Urinary bladder (tissue), 4 donors: ENCODE results near the gene WDR1. TPM values are rescaled to one million over a fixed set of nuclear protein-coding genes. Genes with fewer than 3 reads are reported as not detected.

ENCODE experiments used
- DNase-seq: peaks from one replicate; pipeline ENCODE4 v3.0.0-alpha.2; 2015; ENCODE audit errors: extremely low spot score
- H3K27ac ChIP-seq: one replicate; pipeline ENCODE4 v1.5.1; 2013; ENCODE audit warnings: low read depth, mild to moderate bottlenecking, moderate library complexity
- H3K36me3 ChIP-seq: one replicate; pipeline ENCODE4 v1.6.1; 2013; ENCODE audit warnings: mild to moderate bottlenecking, moderate library complexity; ENCODE audit not compliant: insufficient read depth
- H3K4me1 ChIP-seq: one replicate; pipeline ENCODE4 v1.6.1; 2013; ENCODE audit warnings: mild to moderate bottlenecking, moderate library complexity; ENCODE audit not compliant: insufficient read depth
- H3K4me3 ChIP-seq: one replicate; pipeline ENCODE4 v1.5.1; 2013; ENCODE audit warnings: low read depth, low read length
- WGBS: extraction: QIAGEN DNeasy Blood & Tissue Kit; methylation state at CpG from one replicate; pipeline ENCODE4 v1.1.7; 2013; 5-methylcytosine and 5-hydroxymethylcytosine counted together
- polyA plus RNA-seq: library from polyadenylated mRNA; stranded (reverse); fragments of 200-250 nt; gene quantifications from one replicate; pipeline ENCODE4 v1.2.3, GENCODE V29; 2013
- total RNA-seq: library from RNA; depleted of rRNA; stranded (reverse); fragments of >200 nt; gene quantifications from one replicate; pipeline ENCODE4 v1.2.3, GENCODE V29; 2014
- donor health status: healthy with polysubstance abuse.
- donor health status: healthy.

Gene WDR1
- total and polyA plus RNA-seq, 2 donors: 107 to 361 TPM

- no peak overlapping the region for H3K4me3 ChIP-seq
- H3K4me1 ChIP-seq: no peaks in the 10 kb centered on the region
- peaks cover 10% of the 10 kb centered on the region for H3K36me3 ChIP-seq
- 81% methylated on average over 38 of the region's 38 CpGs for WGBS
- no peak overlapping the region for H3K27ac ChIP-seq
- DNase-seq: no peak
Measured at GRCh38 chr4:10077483-10078335, 38.9 kb downstream of the WDR1 start.

GRCh38 chr4:10077076-10077475 lies 39.5 kb downstream of the WDR1 start:
- 85% methylated on average over 9 of the region's 9 CpGs for WGBS
- Histone ChIP-seq H3K4me1 (no peaks in the 10 kb centered on the region), H3K4me3 (no peak overlapping the region), H3K36me3 (peaks cover 10% of the 10 kb centered on the region), H3K27ac (no peak overlapping the region)
- no peak for DNase-seq

DNA sequence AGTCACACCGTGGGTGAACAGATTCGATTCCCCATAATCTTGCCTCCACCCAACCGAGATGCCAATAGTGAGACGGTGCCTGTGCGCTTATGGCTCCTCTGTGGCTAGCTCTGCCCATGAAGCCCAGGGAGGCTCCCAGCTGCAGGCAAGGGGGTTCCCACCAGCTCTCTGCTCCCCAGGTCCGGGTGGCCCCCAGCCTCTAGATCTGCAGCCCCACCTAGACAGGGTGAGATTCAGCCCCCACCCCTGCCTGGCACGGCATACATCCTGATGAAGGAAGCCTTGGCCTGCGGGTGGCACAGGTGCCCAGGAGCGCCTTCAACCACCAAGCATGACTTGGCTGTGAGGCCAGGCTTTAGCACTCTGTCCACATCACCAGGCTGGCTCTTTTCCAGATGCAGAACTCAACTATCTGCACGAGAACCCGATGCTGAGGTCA lies 40.6 kb downstream of the WDR1 start:
- Histone ChIP-seq H3K27ac (no peak overlapping the region), H3K4me3 (no peak overlapping the region), H3K36me3 (peaks cover 10% of the 10 kb centered on the region), H3K4me1 (no peaks in the 10 kb centered on the region)
- DNase-seq: no peak
- 75% methylated on average over 11 of the region's 11 CpGs for WGBS

GRCh38 chr4:10075158-10075863 lies 41.3 kb downstream of the WDR1 start:
- H3K27ac ChIP-seq: no peak overlapping the region
- H3K36me3 ChIP-seq: peaks cover 10% of the 10 kb centered on the region
- no peaks in the 10 kb centered on the region for H3K4me1 ChIP-seq
- WGBS: 78% methylated on average over 20 of the region's 20 CpGs
- DNase-seq: no peak
- H3K4me3 ChIP-seq: no peak overlapping the region

DNA sequence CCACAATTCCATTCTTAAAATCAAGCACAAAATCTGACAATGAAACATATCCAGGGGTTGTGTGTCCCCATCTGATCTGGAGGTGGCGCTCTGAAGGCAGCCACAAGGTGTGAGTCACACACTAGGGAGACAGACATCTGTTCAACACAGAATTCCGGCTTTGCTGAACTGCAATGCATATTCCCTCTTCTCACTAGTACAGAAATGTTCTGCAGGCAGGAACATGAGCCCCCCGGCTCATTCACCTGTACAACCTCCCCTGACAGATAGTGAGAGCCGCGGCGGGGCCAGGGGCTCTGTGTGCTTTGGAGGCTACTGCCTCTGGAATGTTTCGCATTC lies 41.9 kb downstream of the WDR1 start:
- WGBS: 86% methylated on average over 7 of the region's 7 CpGs
- DNase-seq: no peak
- peaks cover 10% of the 10 kb centered on the region for H3K36me3 ChIP-seq
- H3K4me1 ChIP-seq: no peaks in the 10 kb centered on the region
- H3K4me3 ChIP-seq: no peak overlapping the region
- no peak overlapping the region for H3K27ac ChIP-seq

GRCh38 chr4:10074076-10074766 lies 42.4 kb downstream of the WDR1 start:
- no peaks in the 10 kb centered on the region for H3K4me1 ChIP-seq
- DNase-seq: no peak
- no peak overlapping the region for H3K4me3 ChIP-seq
- H3K36me3 ChIP-seq: peaks cover 10% of the 10 kb centered on the region
- no peak overlapping the region for H3K27ac ChIP-seq
- 87% methylated on average over 13 of the region's 13 CpGs for WGBS

GRCh38 chr4:10072420-10073017 lies 44.1 kb downstream of the WDR1 start:
- Histone ChIP-seq H3K27ac (no peak overlapping the region), H3K36me3 (peaks cover 10% of the 10 kb centered on the region), H3K4me1 (no peaks in the 10 kb centered on the region), H3K4me3 (no peak overlapping the region)
- 66% methylated on average over 7 of the region's 7 CpGs for WGBS
- DNase-seq: no peak

- H3K27ac ChIP-seq: no peak overlapping the region
- DNase-seq: no peak
- H3K36me3 ChIP-seq: no peaks in the 10 kb centered on the region
- no peaks in the 10 kb centered on the region for H3K4me1 ChIP-seq
- WGBS: 91% methylated on average over 12 of the region's 12 CpGs
- no peak overlapping the region for H3K4me3 ChIP-seq
Measured at GRCh38 chr4:10069075-10069642, 47.4 kb downstream of the WDR1 start.

GRCh38 chr4:10066670-10067651 lies 49.6 kb downstream of the WDR1 start:
- Histone ChIP-seq H3K4me3 (no peak overlapping the region), H3K36me3 (no peaks in the 10 kb centered on the region), H3K27ac (no peak overlapping the region), H3K4me1 (no peaks in the 10 kb centered on the region)
- no peak for DNase-seq
- 92% methylated on average over 15 of the region's 15 CpGs for WGBS

- no peak overlapping the region for H3K27ac ChIP-seq
- H3K36me3 ChIP-seq: no peaks in the 10 kb centered on the region
- H3K4me3 ChIP-seq: no peak overlapping the region
- no peaks in the 10 kb centered on the region for H3K4me1 ChIP-seq
- 44% methylated on average over 2 of the region's 2 CpGs for WGBS
- DNase-seq: no peak
Measured at GRCh38 chr4:10066206-10066605, 50.4 kb downstream of the WDR1 start.

DNA sequence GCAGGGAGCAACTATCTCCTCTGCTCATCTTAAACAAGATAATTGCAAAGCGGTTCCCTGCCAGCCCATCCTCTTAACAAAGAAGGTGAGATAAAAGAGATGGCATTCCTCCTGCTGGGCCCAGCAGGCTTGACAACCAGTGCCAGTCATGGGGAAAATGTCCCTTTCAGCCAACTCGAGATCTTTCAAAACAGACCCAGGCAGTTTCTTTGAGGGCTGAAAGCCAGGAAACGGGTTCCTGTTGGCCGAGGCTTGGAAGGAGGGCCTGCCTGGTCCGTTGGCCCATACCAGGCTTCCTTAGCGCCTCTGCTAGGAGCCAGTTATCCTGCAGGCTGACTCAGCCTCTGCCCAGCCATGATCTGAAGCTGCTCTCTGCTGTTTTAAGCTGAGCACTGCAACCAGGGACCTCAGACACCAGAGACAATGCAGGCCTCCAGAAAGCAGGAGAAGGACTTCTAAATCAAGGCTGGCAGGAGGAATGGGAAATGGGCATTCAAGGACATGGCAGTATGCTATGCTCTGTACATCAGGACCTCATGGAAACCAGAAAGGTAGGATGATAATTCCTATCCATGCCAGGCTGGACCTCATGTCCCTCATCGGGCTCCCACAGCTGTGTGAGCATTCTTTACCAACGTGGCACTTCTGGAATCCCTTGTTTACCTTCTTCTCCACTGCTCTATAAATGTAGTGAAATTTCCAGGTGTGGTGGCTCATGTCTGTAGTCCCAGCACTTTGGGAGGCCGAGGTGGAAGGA lies 52.9 kb downstream of the WDR1 start:
- Histone ChIP-seq H3K4me1 (no peaks in the 10 kb centered on the region), H3K4me3 (no peak overlapping the region), H3K27ac (no peak overlapping the region), H3K36me3 (no peaks in the 10 kb centered on the region)
- 42% methylated on average over 9 of the region's 9 CpGs for WGBS
- no peak for DNase-seq
